Breast epithelium (tissue), 3 donors: Measurements from ENCODE around the gene RRM2.

Experiments
- POLR2A ChIP-seq: fragments of 450-650 bp; IDR thresholded peaks from one replicate; pipeline ENCODE4 v1.6.1; 2016; ENCODE audit warnings: antibody characterized with exemption, mild to moderate bottlenecking, moderate library complexity
- TF ChIP-seq, protein P1 (sequence below), 3 donors: fragments of 450-650 bp; IDR thresholded peaks; one replicate each; pipeline ENCODE4 v1.5.1; 2016 to 2017; ENCODE audit warnings: antibody characterized with exemption in 3 of 3, mild to moderate bottlenecking in 3 of 3, moderate library complexity in 3 of 3

DNA sequence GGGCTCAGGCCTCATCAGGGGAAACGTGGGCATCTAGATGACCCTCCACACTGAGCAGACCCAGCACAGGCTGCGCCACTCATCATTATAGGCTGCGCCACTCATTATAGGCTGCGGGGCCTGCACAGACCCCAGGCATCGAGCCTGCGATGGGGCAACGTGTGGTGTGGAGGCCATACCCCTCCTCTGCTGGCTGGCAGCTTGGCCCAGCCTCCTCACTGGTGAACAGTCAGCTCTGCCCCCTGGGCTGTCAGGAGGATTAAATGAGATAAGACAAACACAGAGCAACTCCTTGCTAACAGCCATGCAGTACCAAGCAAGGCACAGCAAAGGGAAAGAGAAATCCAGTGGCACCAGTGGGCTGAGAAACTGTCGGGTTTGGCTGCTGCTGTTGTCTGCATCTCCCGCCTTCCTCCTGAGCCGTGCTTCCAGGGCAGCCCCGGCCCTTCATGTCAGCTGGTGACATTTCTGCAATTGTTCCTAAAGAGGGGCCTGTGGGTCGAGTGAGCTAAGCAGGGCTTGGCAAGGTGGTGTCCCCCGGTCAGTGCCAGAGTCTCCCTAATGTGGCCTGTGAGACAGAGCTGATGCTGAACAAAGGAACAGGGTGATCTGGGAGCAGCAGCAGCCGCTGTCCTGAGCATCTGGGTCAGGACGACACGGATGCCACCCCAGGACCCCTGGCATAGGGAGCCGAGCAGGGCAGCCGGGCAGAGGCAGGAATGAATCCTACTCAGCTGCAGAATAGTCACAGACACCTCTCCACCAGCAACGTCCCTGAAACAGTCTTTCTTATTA lies 48.7 kb downstream of the RRM2 start:
- TF ChIP-seq, protein P1, sequence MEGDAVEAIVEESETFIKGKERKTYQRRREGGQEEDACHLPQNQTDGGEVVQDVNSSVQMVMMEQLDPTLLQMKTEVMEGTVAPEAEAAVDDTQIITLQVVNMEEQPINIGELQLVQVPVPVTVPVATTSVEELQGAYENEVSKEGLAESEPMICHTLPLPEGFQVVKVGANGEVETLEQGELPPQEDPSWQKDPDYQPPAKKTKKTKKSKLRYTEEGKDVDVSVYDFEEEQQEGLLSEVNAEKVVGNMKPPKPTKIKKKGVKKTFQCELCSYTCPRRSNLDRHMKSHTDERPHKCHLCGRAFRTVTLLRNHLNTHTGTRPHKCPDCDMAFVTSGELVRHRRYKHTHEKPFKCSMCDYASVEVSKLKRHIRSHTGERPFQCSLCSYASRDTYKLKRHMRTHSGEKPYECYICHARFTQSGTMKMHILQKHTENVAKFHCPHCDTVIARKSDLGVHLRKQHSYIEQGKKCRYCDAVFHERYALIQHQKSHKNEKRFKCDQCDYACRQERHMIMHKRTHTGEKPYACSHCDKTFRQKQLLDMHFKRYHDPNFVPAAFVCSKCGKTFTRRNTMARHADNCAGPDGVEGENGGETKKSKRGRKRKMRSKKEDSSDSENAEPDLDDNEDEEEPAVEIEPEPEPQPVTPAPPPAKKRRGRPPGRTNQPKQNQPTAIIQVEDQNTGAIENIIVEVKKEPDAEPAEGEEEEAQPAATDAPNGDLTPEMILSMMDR (IDR thresholded peaks at IDR 0.05), result no peak
- no peak for TF ChIP-seq POLR2A
